HEK293 (cell line): ENCODE measurements around the gene CPA2.

Source experiments
- HOXA7 ChIP-seq: sonication (generic); formaldehyde crosslinking; IDR thresholded peaks from 2 replicates; pipeline ENCODE4 v1.8.1; 2022; ENCODE audit warnings: missing genetic modification reagents, borderline replicate concordance
- ZNF10 ChIP-seq: fragments of 450-650 bp; formaldehyde crosslinking; IDR thresholded peaks from 2 replicates; pipeline ENCODE4 v1.5.1; 2017; ENCODE audit warnings: missing biosample characterization, missing genetic modification characterization
- ZNF114 ChIP-seq: fragments of 450-650 bp; formaldehyde crosslinking; IDR thresholded peaks from 2 replicates; pipeline ENCODE4 v1.5.0; 2017; ENCODE audit warnings: missing biosample characterization, missing genetic modification characterization
- ZNF175 ChIP-seq: fragments of 450-650 bp; formaldehyde crosslinking; IDR thresholded peaks from 2 replicates; pipeline ENCODE4 v1.5.1; 2016; ENCODE audit warnings: missing biosample characterization, missing genetic modification characterization
- ZNF211 ChIP-seq: fragments of 450-650 bp; formaldehyde crosslinking; IDR thresholded peaks from 2 replicates; pipeline ENCODE4 v1.5.1; 2016; ENCODE audit warnings: low read depth, missing biosample characterization, missing genetic modification characterization
- ZNF529 ChIP-seq: fragments of 450-650 bp; formaldehyde crosslinking; IDR thresholded peaks from 2 replicates; pipeline ENCODE4 v1.5.1; 2017; ENCODE audit warnings: missing genetic modification characterization, missing biosample characterization; ENCODE audit not compliant: insufficient replicate concordance
- TF ChIP-seq, protein P1 (sequence below): fragments of 450-650 bp; formaldehyde crosslinking; IDR thresholded peaks from 2 replicates; pipeline ENCODE4 v1.5.1; 2016; ENCODE audit warnings: missing biosample characterization, missing genetic modification characterization
- TF ChIP-seq, protein P2 (sequence below): fragments of 450-650 bp; formaldehyde crosslinking; IDR thresholded peaks from 2 replicates; pipeline ENCODE4 v1.5.1; 2016; ENCODE audit warnings: missing biosample characterization, missing genetic modification characterization, low read depth
- TF ChIP-seq, protein P3 (sequence below): fragments of 450-650 bp; formaldehyde crosslinking; IDR thresholded peaks from 2 replicates; pipeline ENCODE4 v1.5.1; 2016; ENCODE audit warnings: missing biosample characterization, missing genetic modification characterization
- TF ChIP-seq, protein P4 (sequence below): fragments of 450-650 bp; formaldehyde crosslinking; IDR thresholded peaks from 2 replicates; pipeline ENCODE4 v1.5.1; 2016; ENCODE audit warnings: missing biosample characterization, missing genetic modification characterization
- TF ChIP-seq, protein P5 (sequence below): fragments of 450-650 bp; formaldehyde crosslinking; conservative IDR thresholded peaks from 2 replicates; pipeline ENCODE4 v1.5.1; 2016; ENCODE audit warnings: low read depth, missing biosample characterization, missing genetic modification characterization
- TF ChIP-seq, protein P6 (sequence below): fragments of 450-650 bp; formaldehyde crosslinking; optimal IDR thresholded peaks from 2 replicates; pipeline ENCODE3; 2016; ENCODE audit warnings: missing biosample characterization, mild to moderate bottlenecking, missing genetic modification characterization

DNA sequence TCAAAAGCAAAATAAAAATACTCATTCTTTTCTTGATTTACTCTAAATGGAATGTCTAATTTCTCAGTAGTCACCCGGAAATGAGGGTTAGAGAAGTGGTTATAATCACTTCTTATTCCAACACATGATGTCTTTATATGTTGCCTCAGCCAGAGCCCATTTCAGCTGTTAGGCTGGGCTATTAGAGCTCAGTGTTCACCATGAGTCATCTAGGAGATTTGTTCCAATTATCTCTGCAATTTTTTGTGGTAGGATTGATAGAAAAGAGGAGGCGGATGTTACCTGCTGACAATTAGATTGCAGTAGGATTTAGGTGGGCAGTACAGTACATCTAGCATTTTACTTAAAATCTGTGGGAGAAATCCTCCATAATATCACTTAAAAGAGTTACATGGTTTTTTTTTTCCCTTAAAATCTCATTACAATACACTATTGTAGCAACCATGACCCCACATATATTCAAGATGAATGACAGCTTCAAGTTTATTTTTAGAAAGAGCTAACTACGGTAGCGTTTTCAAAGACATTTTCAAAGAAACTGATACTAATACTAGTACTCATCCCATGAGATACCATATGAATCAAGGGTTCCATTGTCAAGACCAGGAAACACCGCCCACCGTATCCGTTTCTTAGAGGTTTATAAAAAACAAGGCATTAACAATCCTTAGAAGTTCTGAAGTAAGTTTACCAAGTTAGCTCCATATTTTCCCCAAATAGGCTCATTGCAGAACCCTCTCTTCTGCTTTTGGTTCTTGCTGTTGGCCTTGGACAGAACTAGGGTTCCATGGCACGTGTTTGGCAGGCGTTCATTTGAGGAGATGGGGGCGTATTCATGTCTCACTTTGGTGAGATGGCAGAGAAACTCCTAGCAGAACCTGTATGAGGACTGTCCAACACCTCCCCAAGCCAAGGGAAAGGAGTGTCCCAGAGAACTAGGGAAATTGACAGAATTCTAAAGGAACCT lies 10.4 kb downstream of the CPA2 start:
- TF ChIP-seq, protein P1, sequence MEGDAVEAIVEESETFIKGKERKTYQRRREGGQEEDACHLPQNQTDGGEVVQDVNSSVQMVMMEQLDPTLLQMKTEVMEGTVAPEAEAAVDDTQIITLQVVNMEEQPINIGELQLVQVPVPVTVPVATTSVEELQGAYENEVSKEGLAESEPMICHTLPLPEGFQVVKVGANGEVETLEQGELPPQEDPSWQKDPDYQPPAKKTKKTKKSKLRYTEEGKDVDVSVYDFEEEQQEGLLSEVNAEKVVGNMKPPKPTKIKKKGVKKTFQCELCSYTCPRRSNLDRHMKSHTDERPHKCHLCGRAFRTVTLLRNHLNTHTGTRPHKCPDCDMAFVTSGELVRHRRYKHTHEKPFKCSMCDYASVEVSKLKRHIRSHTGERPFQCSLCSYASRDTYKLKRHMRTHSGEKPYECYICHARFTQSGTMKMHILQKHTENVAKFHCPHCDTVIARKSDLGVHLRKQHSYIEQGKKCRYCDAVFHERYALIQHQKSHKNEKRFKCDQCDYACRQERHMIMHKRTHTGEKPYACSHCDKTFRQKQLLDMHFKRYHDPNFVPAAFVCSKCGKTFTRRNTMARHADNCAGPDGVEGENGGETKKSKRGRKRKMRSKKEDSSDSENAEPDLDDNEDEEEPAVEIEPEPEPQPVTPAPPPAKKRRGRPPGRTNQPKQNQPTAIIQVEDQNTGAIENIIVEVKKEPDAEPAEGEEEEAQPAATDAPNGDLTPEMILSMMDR (tag by site-specific recombination), result no peak
- no peak for TF ChIP-seq ZNF211
- TF ChIP-seq, protein P2, sequence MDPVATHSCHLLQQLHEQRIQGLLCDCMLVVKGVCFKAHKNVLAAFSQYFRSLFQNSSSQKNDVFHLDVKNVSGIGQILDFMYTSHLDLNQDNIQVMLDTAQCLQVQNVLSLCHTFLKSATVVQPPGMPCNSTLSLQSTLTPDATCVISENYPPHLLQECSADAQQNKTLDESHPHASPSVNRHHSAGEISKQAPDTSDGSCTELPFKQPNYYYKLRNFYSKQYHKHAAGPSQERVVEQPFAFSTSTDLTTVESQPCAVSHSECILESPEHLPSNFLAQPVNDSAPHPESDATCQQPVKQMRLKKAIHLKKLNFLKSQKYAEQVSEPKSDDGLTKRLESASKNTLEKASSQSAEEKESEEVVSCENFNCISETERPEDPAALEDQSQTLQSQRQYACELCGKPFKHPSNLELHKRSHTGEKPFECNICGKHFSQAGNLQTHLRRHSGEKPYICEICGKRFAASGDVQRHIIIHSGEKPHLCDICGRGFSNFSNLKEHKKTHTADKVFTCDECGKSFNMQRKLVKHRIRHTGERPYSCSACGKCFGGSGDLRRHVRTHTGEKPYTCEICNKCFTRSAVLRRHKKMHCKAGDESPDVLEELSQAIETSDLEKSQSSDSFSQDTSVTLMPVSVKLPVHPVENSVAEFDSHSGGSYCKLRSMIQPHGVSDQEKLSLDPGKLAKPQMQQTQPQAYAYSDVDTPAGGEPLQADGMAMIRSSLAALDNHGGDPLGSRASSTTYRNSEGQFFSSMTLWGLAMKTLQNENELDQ (tag by site-specific recombination), result no peak
- TF ChIP-seq ZNF114 (tag by site-specific recombination), result no peak
- no peak for TF ChIP-seq ZNF529 (tag by site-specific recombination)
- TF ChIP-seq, protein P3, sequence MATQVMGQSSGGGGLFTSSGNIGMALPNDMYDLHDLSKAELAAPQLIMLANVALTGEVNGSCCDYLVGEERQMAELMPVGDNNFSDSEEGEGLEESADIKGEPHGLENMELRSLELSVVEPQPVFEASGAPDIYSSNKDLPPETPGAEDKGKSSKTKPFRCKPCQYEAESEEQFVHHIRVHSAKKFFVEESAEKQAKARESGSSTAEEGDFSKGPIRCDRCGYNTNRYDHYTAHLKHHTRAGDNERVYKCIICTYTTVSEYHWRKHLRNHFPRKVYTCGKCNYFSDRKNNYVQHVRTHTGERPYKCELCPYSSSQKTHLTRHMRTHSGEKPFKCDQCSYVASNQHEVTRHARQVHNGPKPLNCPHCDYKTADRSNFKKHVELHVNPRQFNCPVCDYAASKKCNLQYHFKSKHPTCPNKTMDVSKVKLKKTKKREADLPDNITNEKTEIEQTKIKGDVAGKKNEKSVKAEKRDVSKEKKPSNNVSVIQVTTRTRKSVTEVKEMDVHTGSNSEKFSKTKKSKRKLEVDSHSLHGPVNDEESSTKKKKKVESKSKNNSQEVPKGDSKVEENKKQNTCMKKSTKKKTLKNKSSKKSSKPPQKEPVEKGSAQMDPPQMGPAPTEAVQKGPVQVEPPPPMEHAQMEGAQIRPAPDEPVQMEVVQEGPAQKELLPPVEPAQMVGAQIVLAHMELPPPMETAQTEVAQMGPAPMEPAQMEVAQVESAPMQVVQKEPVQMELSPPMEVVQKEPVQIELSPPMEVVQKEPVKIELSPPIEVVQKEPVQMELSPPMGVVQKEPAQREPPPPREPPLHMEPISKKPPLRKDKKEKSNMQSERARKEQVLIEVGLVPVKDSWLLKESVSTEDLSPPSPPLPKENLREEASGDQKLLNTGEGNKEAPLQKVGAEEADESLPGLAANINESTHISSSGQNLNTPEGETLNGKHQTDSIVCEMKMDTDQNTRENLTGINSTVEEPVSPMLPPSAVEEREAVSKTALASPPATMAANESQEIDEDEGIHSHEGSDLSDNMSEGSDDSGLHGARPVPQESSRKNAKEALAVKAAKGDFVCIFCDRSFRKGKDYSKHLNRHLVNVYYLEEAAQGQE, result no peak
- no peak for TF ChIP-seq ZNF10 (tag by site-specific recombination)
- TF ChIP-seq HOXA7 (CRISPR knock-in tag), result no peak
- TF ChIP-seq, protein P4, sequence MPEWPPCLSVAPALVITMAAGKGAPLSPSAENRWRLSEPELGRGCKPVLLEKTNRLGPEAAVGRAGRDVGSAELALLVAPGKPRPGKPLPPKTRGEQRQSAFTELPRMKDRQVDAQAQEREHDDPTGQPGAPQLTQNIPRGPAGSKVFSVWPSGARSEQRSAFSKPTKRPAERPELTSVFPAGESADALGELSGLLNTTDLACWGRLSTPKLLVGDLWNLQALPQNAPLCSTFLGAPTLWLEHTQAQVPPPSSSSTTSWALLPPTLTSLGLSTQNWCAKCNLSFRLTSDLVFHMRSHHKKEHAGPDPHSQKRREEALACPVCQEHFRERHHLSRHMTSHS (tag by site-specific recombination), result no peak
- TF ChIP-seq ZNF175 (tag by site-specific recombination), result no peak
- TF ChIP-seq, protein P5, sequence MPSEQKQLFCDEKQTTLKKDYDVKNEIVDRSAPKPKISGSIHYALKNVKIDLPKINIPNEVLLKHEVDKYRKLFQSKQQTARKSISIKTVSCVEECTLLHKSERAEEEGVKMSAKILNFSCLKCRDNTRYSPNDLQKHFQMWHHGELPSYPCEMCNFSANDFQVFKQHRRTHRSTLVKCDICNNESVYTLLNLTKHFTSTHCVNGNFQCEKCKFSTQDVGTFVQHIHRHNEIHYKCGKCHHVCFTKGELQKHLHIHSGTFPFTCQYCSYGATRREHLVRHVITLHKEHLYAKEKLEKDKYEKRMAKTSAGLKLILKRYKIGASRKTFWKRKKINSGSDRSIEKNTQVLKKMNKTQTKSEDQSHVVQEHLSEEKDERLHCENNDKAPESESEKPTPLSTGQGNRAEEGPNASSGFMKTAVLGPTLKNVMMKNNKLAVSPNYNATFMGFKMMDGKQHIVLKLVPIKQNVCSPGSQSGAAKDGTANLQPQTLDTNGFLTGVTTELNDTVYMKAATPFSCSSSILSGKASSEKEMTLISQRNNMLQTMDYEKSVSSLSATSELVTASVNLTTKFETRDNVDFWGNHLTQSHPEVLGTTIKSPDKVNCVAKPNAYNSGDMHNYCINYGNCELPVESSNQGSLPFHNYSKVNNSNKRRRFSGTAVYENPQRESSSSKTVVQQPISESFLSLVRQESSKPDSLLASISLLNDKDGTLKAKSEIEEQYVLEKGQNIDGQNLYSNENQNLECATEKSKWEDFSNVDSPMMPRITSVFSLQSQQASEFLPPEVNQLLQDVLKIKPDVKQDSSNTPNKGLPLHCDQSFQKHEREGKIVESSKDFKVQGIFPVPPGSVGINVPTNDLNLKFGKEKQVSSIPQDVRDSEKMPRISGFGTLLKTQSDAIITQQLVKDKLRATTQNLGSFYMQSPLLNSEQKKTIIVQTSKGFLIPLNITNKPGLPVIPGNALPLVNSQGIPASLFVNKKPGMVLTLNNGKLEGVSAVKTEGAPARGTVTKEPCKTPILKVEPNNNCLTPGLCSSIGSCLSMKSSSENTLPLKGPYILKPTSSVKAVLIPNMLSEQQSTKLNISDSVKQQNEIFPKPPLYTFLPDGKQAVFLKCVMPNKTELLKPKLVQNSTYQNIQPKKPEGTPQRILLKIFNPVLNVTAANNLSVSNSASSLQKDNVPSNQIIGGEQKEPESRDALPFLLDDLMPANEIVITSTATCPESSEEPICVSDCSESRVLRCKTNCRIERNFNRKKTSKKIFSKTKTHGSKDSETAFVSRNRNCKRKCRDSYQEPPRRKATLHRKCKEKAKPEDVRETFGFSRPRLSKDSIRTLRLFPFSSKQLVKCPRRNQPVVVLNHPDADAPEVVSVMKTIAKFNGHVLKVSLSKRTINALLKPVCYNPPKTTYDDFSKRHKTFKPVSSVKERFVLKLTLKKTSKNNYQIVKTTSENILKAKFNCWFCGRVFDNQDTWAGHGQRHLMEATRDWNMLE, result no peak
- TF ChIP-seq, protein P6, sequence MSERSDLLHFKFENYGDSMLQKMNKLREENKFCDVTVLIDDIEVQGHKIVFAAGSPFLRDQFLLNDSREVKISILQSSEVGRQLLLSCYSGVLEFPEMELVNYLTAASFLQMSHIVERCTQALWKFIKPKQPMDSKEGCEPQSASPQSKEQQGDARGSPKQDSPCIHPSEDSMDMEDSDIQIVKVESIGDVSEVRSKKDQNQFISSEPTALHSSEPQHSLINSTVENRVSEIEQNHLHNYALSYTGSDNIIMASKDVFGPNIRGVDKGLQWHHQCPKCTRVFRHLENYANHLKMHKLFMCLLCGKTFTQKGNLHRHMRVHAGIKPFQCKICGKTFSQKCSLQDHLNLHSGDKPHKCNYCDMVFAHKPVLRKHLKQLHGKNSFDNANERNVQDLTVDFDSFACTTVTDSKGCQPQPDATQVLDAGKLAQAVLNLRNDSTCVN (tag by site-specific recombination), result no peak
